HepG2 (cell line): ENCODE results near the gene NXN. TPM values are rescaled to one million over a fixed set of nuclear protein-coding genes. Genes with fewer than 3 reads are reported as not detected.

ENCODE experiments used
- ATAC-seq: fragments of 200-7000 bp; cut with Tn5 transposase; 3 replicates; pipeline ENCODE4 v1.9.1; 2020; ENCODE audit warnings: mild to moderate bottlenecking, moderate library complexity
- BruUV-seq: library from RNA; stranded (reverse); fragments of 400-500 nt; replicated peaks from 2 replicates; lab custom pipeline; 2021; lab: Mats Ljungman, UMichigan
- CTCF ChIA-PET: fragments of 300-600 bp; formaldehyde crosslinking; extraction: SDS; loops from one replicate; lab custom pipeline; 2021; ENCODE audit warnings: low total read pairs, inconsistent platforms, low intra/inter-chr PET ratio; lab: Yijun Ruan, JAX
- POLR2A ChIA-PET: fragments of 350-600 bp; sonication (Branson Sonifier 250); formaldehyde crosslinking; loops from one replicate; lab custom pipeline; 2020; ENCODE audit warnings: antibody characterized with exemption, inconsistent platforms; lab: Yijun Ruan, JAX
- DNase-seq: peaks from one replicate; pipeline ENCODE4 v3.0.0-alpha.2; 2015; ENCODE audit warnings: low spot score
- FAIRE-seq: peaks from 3 replicates; lab custom pipeline; 2011; peaks lifted over from hg19 to GRCh38; lab: Jason Lieb, UNC
- H2AFZ ChIP-seq: one replicate; pipeline ENCODE4 v1.6.1; 2011; ENCODE audit warnings: low read length, inconsistent platforms
- H3K27ac ChIP-seq: fragments of 300-600 bp; 3 replicates; pipeline ENCODE4 v1.8.0; 2011; ENCODE audit warnings: mixed run types, mild to moderate bottlenecking, mixed read lengths, low read length, inconsistent platforms; ENCODE audit not compliant: insufficient read depth; ENCODE audit errors: extremely low read length
- H3K27me3 ChIP-seq, 2 experiments: fragments of 200-600 bp in 1 of 2; 2 replicates in 1 of 2; 3 replicates in 1 of 2; pipeline versions ENCODE4 v1.6.0 to v1.8.0; 2011; ENCODE audit warnings: low read length in 2 of 2, mild to moderate bottlenecking in 2 of 2, moderate library complexity in 2 of 2, inconsistent platforms in 1 of 2; ENCODE audit not compliant: insufficient read depth in 2 of 2, control insufficient read depth in 1 of 2
- H3K36me3 ChIP-seq, 2 experiments: fragments of 200-600 bp in 1 of 2; replicated peaks in 1 of 2; 2 replicates in 1 of 2; 3 replicates in 1 of 2; pipeline versions ENCODE4 v1.5.1 to v1.8.0; 2011; ENCODE audit warnings: low read length in 2 of 2, inconsistent platforms in 1 of 2; ENCODE audit not compliant: insufficient read depth in 2 of 2, control insufficient read depth in 1 of 2
- H3K4me1 ChIP-seq: 2 replicates; pipeline ENCODE4 v1.5.1; 2012; ENCODE audit warnings: low read length, inconsistent platforms; ENCODE audit not compliant: insufficient read depth
- H3K4me2 ChIP-seq: 2 replicates; pipeline ENCODE4 v1.6.0; 2011; ENCODE audit warnings: low read depth, low read length, inconsistent platforms
- H3K4me3 ChIP-seq, 3 experiments: fragments of 200-600 bp in 1 of 3; sonication (generic), shearing (Covaris generic) in 1 of 3; replicated peaks in 1 of 3; 2 replicates each; pipeline ENCODE4 v1.5.1; 2011 to 2016; ENCODE audit warnings: low read length in 3 of 3, inconsistent platforms in 2 of 3, low read depth in 2 of 3, mild to moderate bottlenecking in 2 of 3, control low read depth in 1 of 3, mixed read lengths in 1 of 3; ENCODE audit not compliant: insufficient read depth in 1 of 3
- H3K79me2 ChIP-seq: one replicate; pipeline ENCODE4 v1.6.1; 2011; ENCODE audit warnings: low read length, inconsistent platforms; ENCODE audit not compliant: insufficient read depth
- H3K9ac ChIP-seq: 2 replicates; pipeline ENCODE4 v1.6.0; 2011; ENCODE audit warnings: mild to moderate bottlenecking, low read depth, low read length, inconsistent platforms; ENCODE audit not compliant: insufficient read depth
- H3K9me3 ChIP-seq: 2 replicates; pipeline ENCODE4 v1.5.1; 2012; ENCODE audit warnings: mild to moderate bottlenecking, low read length
- H4K20me1 ChIP-seq: 2 replicates; pipeline ENCODE4 v1.6.0; 2011; ENCODE audit warnings: inconsistent platforms, mild to moderate bottlenecking, low read length, moderate library complexity; ENCODE audit not compliant: insufficient read depth
- DR1 ChIP-seq: sonication (generic); formaldehyde crosslinking; IDR thresholded peaks from 2 replicates; pipeline ENCODE4 v1.8.0; 2021; ENCODE audit warnings: mild to moderate bottlenecking, missing genetic modification reagents, inconsistent platforms
- MXD3 ChIP-seq: IDR thresholded peaks from 2 replicates; pipeline ENCODE4 v1.6.1; 2016; ENCODE audit warnings: mild to moderate bottlenecking, missing biosample characterization, missing genetic modification reagents
- MXD4 ChIP-seq: IDR thresholded peaks from 2 replicates; pipeline ENCODE4 v1.6.1; 2016; ENCODE audit warnings: mild to moderate bottlenecking, missing biosample characterization, missing genetic modification reagents
- ONECUT2 ChIP-seq: sonication (generic); formaldehyde crosslinking; IDR thresholded peaks from 2 replicates; pipeline ENCODE4 v1.4.0; 2020; ENCODE audit warnings: missing genetic modification reagents
- PRPF4 ChIP-seq: fragments of 200-400 bp; formaldehyde crosslinking; IDR thresholded peaks from 2 replicates; pipeline ENCODE4 v1.6.1; 2016; ENCODE audit warnings: low read length, low read depth; ENCODE audit not compliant: poor library complexity, severe bottlenecking
- RELA ChIP-seq: sonication (generic); formaldehyde crosslinking; IDR thresholded peaks from 2 replicates; pipeline ENCODE4 v1.4.0; 2020; ENCODE audit warnings: missing genetic modification reagents
- ZNF546 ChIP-seq: sonication (generic); formaldehyde crosslinking; conservative IDR thresholded peaks from 2 replicates; pipeline ENCODE4 v1.8.1; 2023; ENCODE audit warnings: mild to moderate bottlenecking, missing genetic modification reagents
- WGBS: methylation state at CpG from one replicate; pipeline ENCODE4 v1.1.6; 2017; ENCODE audit warnings: low lambda C conversion rate; 5-methylcytosine and 5-hydroxymethylcytosine counted together
- in situ Hi-C: cut with HindIII; loops from 2 replicates; pipeline ENCODE4 v1.10.0; 2017; ENCODE audit warnings: low pct_unique_long_range_greater_than_20kb; ENCODE audit not compliant: extremely low pct_ligation_motif_present
- intact Hi-C: fragments of 100-400 bp; cut with micrococcal nuclease; formaldehyde crosslinking; loops from one replicate; pipeline ENCODE4 v1.10.0; 2022; ENCODE audit not compliant: unreplicated experiment
- polyA plus RNA-seq, 8 experiments: library from polyadenylated mRNA; depleted of rRNA in 3 of 8; stranded (reverse) in 7 of 8; unstranded in 1 of 8; fragments of >200 nt; fragmentation: Illumina TruSeq in 4 of 8; extraction: Trizol in 4 of 8; gene quantifications; 2 replicates each; pipeline versions ENCODE4 v1.2.1 to v1.2.3, GENCODE V29; 2011 to 2016; ENCODE audit warnings: low read depth in 4 of 8, missing spikeins in 1 of 8, mixed read lengths in 1 of 8; ENCODE audit not compliant: insufficient read depth in 1 of 8
- total RNA-seq, 5 experiments: library from RNA; depleted of rRNA; stranded (reverse); fragments of >200 nt; fragmentation: Illumina TruSeq; extraction: Trizol; gene quantifications; 2 replicates each; pipeline ENCODE4 v1.2.3, GENCODE V29; 2016; ENCODE audit warnings: low read depth in 1 of 5
- TF ChIP-seq, protein P1 (sequence below): fragments of 450-650 bp; IDR thresholded peaks from 2 replicates; pipeline ENCODE4 v1.6.1; 2017
- TF ChIP-seq, protein P2 (sequence below): sonication (generic); formaldehyde crosslinking; IDR thresholded peaks from 2 replicates; pipeline ENCODE4 v1.5.1; 2020; ENCODE audit warnings: missing genetic modification reagents, mild to moderate bottlenecking, borderline replicate concordance
- TF ChIP-seq, protein P3 (sequence below): sonication (generic); formaldehyde crosslinking; IDR thresholded peaks from 2 replicates; pipeline ENCODE4 v1.8.0; 2022; ENCODE audit warnings: missing genetic modification reagents, mild to moderate bottlenecking, inconsistent platforms, borderline replicate concordance
- TF ChIP-seq, protein P4 (sequence below): sonication (generic); formaldehyde crosslinking; IDR thresholded peaks from 2 replicates; pipeline ENCODE4 v1.4.0; 2020; ENCODE audit warnings: low read depth, missing genetic modification reagents

NXN gene
- total and polyA plus RNA-seq, 2 of the 13 experiments (the other 11 are each of a cell fraction or from before 2014, with no cell fraction given): 22.2 to 24.3 TPM

DNA sequence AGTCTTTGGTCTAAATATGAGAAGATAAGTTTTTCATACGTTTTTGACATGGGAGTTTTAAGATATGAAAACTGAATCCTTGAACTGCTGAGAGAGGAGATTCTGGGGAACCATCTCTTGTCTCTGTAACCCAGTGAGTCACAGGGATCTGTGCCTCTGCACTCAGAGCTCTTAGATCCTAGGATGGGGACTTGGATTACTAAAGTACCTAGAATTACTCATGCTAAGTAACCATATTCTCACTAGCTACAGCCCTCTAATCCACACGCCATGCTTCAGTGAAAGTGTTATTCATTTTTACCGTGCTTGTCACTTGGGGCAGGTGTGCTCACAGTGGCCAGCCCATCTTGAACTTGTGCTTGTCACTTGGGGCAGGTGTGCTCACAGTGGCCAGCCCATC is 195.4 kb downstream of the NXN start (continued):
- TF ChIP-seq, protein P1, sequence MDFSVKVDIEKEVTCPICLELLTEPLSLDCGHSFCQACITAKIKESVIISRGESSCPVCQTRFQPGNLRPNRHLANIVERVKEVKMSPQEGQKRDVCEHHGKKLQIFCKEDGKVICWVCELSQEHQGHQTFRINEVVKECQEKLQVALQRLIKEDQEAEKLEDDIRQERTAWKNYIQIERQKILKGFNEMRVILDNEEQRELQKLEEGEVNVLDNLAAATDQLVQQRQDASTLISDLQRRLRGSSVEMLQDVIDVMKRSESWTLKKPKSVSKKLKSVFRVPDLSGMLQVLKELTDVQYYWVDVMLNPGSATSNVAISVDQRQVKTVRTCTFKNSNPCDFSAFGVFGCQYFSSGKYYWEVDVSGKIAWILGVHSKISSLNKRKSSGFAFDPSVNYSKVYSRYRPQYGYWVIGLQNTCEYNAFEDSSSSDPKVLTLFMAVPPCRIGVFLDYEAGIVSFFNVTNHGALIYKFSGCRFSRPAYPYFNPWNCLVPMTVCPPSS: no peak
- TF ChIP-seq MXD4 (CRISPR knock-in tag) (no peak), MXD3 (no peak), DR1 (CRISPR knock-in tag) (no peak)

DNA sequence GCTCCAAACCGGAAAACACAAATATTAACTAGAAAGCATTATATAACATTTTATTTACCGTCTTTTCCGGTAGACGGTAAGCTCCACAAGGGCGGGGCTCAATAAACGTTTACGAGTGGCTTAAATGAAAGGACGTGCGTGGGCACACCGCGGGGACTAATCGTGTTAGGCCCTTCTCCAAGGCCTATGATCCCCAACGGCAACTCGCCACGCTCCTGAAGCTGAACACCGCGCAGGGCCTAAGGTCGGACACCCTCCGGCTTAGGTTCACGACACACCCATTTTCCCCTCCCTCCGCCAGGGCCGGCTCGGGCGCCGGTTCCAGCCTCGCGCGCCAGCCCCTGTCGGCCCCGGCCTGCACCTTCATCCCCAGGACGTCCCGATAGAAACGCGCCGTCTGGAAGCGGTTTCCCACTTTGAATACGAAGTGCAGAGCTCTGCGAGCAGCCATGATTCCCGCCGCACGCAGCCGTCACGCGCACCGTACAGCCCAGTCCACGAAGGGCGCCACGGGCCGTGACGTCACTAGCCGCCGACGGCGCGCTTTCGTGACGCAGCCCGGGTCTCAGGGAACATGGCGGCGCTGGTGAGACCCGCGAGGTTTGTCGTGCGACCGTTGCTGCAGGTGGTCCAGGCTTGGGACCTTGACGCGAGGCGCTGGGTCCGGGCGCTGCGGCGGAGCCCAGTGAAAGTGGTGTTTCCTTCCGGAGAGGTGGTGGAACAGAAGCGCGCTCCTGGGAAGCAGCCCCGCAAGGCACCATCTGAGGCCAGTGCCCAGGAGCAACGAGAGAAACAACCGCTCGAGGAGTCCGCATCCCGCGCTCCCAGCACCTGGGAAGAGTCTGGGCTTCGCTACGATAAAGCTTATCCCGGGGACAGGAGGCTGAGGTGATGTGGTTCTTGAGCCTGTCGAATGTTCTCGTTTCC is 197.5 kb downstream of the NXN start, which contains the start of the genes GLOD4 and MRM3:
Gene GLOD4, minus strand, starts transcription at position 476 of the 927 bp plus-strand sequence. Its CDS starts 25 bp downstream, at position 451.
Gene MRM3, plus strand, starts transcription at position 549 of the 927 bp plus-strand sequence. Its CDS starts 26 bp downstream, at position 575.
- ATAC-seq (peak; percentile 93), FAIRE-seq (no peak)
- TSS peak; percentile 73 for BruUV-seq
- TF ChIP-seq ZNF546 (CRISPR knock-in tag): peak; percentile 93; the same call in 1 of the 2 replicates
- TF ChIP-seq, protein P2, sequence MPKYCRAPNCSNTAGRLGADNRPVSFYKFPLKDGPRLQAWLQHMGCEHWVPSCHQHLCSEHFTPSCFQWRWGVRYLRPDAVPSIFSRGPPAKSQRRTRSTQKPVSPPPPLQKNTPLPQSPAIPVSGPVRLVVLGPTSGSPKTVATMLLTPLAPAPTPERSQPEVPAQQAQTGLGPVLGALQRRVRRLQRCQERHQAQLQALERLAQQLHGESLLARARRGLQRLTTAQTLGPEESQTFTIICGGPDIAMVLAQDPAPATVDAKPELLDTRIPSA (CRISPR knock-in tag): no peak; the same call in 1 of the 2 replicates
- TF ChIP-seq, protein P3, sequence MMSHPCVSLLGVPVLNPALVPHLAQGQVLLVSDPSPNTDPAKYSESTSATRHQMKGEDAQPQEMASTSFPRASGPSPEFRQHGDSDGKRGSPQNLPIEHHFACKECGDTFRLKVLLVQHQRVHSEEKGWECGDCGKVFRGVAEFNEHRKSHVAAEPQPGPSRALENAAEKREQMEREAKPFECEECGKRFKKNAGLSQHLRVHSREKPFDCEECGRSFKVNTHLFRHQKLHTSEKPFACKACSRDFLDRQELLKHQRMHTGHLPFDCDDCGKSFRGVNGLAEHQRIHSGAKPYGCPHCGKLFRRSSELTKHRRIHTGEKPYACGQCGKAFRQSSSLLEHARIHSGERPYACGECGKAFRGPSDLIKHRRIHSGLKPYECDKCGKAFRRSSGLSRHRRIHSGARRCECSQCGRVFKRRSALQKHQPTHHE: no peak
- TF ChIP-seq, protein P4, sequence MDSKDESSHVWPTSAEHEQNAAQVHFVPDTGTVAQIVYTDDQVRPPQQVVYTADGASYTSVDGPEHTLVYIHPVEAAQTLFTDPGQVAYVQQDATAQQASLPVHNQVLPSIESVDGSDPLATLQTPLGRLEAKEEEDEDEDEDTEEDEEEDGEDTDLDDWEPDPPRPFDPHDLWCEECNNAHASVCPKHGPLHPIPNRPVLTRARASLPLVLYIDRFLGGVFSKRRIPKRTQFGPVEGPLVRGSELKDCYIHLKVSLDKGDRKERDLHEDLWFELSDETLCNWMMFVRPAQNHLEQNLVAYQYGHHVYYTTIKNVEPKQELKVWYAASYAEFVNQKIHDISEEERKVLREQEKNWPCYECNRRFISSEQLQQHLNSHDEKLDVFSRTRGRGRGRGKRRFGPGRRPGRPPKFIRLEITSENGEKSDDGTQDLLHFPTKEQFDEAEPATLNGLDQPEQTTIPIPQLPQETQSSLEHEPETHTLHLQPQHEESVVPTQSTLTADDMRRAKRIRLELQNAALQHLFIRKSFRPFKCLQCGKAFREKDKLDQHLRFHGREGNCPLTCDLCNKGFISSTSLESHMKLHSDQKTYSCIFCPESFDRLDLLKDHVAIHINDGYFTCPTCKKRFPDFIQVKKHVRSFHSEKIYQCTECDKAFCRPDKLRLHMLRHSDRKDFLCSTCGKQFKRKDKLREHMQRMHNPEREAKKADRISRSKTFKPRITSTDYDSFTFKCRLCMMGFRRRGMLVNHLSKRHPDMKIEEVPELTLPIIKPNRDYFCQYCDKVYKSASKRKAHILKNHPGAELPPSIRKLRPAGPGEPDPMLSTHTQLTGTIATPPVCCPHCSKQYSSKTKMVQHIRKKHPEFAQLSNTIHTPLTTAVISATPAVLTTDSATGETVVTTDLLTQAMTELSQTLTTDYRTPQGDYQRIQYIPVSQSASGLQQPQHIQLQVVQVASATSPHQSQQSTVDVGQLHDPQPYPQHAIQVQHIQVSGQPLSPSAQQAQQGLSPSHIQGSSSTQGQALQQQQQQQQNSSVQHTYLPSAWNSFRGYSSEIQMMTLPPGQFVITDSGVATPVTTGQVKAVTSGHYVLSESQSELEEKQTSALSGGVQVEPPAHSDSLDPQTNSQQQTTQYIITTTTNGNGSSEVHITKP: peak; percentile 61
- TF ChIP-seq RELA: 0 out of 2 replicates have a peak, but pooled peaks have one; percentile 41
- no peak for TF ChIP-seq PRPF4
- TF ChIP-seq ONECUT2: no peak

More for the DNA sequence above, 197.5 kb downstream of the NXN start, which contains the start of the genes GLOD4 and MRM3:
- ChIA-PET CTCF (no interaction called here), POLR2A (interaction anchor here (0.8 to 3.1 kb wide), 7 partner anchors 10 to 214 kb away, joined by 3 to 27 read pairs (median 4); partner anchors contain the start of genes GEMIN4, NXN and TIMM22)
- H3K4me2 ChIP-seq: peak within 1 kb of the TSS; percentile 87
- H3K79me2 ChIP-seq: peaks cover 52% of the 10 kb centered on the region
- peak; percentile 73 for DNase-seq
- no peaks in the 10 kb centered on the region for H4K20me1 ChIP-seq
- in situ Hi-C loops: loop anchor here (5.0 kb wide), 1 partner anchor 200 kb away; no protein-coding TSS in a partner anchor
- H3K4me1 ChIP-seq: peaks cover 25% of the 10 kb centered on the region
- peaks cover 2 to 31% of the 10 kb centered on the region in 2 experiments; a peak in 4 of 5 replicates for H3K36me3 ChIP-seq
- peak within 1 kb of the TSS; percentile 20 for H2AFZ ChIP-seq
- intact Hi-C loops: loop anchor here (5.0 kb wide), 1 partner anchor 215 kb away; the partner anchor contains the start of gene TIMM22
- peak within 1 kb of the TSS; percentile 84 to 99 (median 97) for H3K4me3 ChIP-seq
- 2% methylated on average over 20 of the region's 87 CpGs for WGBS
- peak within 1 kb of the TSS; percentile 82 for H3K27ac ChIP-seq
- no peaks in the 10 kb centered on the region for H3K9me3 ChIP-seq
- no peaks in the 10 kb centered on the region; a peak in 1 of 5 replicates for H3K27me3 ChIP-seq
- H3K9ac ChIP-seq: peak within 1 kb of the TSS; percentile 93
